GM12865 (cell line): Measurements from ENCODE around the gene MED6.

Source experiments
- DNase-seq: peaks from one replicate; pipeline ENCODE4 v3.0.0; 2010; ENCODE audit warnings: low read depth
- H3K4me3 ChIP-seq: 2 replicates; pipeline ENCODE4 v1.5.1; 2011; ENCODE audit warnings: mild to moderate bottlenecking, low read depth, low read length, control low read depth
- TF ChIP-seq, protein P1 (sequence below): IDR thresholded peaks from 2 replicates; pipeline ENCODE4 v1.5.1; 2011; ENCODE audit warnings: low read length, control low read depth, low read depth, inconsistent platforms; ENCODE audit not compliant: insufficient read depth; ENCODE audit errors: missing control alignments

Gene MED6

GRCh38 chr14:70601162-70601561 lies 707 bp upstream of the MED6 start:
- TF ChIP-seq, protein P1, sequence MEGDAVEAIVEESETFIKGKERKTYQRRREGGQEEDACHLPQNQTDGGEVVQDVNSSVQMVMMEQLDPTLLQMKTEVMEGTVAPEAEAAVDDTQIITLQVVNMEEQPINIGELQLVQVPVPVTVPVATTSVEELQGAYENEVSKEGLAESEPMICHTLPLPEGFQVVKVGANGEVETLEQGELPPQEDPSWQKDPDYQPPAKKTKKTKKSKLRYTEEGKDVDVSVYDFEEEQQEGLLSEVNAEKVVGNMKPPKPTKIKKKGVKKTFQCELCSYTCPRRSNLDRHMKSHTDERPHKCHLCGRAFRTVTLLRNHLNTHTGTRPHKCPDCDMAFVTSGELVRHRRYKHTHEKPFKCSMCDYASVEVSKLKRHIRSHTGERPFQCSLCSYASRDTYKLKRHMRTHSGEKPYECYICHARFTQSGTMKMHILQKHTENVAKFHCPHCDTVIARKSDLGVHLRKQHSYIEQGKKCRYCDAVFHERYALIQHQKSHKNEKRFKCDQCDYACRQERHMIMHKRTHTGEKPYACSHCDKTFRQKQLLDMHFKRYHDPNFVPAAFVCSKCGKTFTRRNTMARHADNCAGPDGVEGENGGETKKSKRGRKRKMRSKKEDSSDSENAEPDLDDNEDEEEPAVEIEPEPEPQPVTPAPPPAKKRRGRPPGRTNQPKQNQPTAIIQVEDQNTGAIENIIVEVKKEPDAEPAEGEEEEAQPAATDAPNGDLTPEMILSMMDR, result no peak
- DNase-seq, result no peak
- peak overlapping the region; percentile 68 for H3K4me3 ChIP-seq

DNA sequence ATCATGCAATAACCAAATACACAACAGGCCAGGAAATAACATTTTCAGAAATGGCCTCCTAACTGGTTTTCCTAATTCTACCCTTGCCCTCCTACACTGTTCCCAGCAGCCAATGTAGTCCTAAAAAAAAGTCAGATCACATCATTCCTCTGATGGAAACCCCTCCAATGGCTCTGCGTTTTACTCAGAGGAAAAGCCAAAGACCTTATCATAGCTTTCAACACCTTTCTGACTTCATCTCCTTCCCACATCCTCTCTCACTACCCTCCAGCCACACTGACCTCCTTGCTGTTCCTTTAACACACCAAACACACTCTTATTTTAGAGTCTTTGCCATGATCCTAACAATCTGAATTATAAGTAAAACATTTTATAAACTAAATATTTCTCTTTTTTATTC lies 1.1 kb downstream of the MED6 start:
- H3K4me3 ChIP-seq, result peak overlapping the region; percentile 100
- no peak for DNase-seq
- TF ChIP-seq, protein P1, result no peak

GRCh38 chr14:70597731-70598130 lies 2.7 kb downstream of the MED6 start:
- TF ChIP-seq, protein P1, result no peak
- H3K4me3 ChIP-seq, result no peak overlapping the region
- DNase-seq, result no peak

DNA sequence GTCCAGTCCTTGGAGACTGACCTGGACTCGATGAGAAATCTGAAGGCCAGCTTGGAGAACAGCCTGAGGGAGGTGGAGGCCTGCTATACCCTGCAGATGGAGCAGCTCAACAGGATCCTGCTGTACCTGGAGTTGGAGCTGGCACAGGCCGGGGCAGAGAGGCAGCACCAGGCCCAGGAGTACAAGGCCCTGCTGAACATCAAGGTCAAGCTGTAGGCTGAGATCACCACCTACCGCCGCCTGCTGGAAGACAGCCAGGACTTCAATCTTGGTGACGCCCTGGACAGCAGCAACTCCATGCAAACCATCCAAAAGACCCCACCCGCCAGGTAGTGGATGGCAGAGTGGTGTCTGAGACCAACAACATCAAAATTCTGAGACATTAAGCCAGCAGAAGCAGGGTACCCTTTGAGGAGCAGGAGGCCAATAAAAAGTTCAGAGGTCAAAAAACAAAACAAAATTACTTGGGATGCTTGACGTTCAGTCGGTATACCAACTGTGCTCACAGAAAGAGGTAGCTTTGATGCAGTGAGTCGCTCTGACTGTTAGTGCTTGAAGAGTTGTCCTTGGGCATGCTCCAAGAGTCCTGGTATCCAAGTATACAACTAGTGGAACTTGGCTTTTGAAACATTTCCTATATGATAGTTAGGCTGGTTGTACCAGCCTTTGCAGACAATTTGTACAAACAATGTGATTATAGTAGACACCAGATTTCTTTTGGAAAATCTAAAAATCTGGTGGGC lies 4.8 kb downstream of the MED6 start:
- TF ChIP-seq, protein P1, result no peak
- no peak for DNase-seq

GRCh38 chr14:70594461-70594860 lies 6.0 kb downstream of the MED6 start:
- no peak overlapping the region for H3K4me3 ChIP-seq
- no peak for DNase-seq
- TF ChIP-seq, protein P1, result no peak

More for the DNA sequence above, 4.8 kb downstream of the MED6 start:
- H3K4me3 ChIP-seq, result no peak overlapping the region

GRCh38 chr14:70585231-70585630 lies 15.2 kb downstream of the MED6 start:
- TF ChIP-seq, protein P1, result no peak
- DNase-seq, result no peak
- no peak overlapping the region for H3K4me3 ChIP-seq

DNA sequence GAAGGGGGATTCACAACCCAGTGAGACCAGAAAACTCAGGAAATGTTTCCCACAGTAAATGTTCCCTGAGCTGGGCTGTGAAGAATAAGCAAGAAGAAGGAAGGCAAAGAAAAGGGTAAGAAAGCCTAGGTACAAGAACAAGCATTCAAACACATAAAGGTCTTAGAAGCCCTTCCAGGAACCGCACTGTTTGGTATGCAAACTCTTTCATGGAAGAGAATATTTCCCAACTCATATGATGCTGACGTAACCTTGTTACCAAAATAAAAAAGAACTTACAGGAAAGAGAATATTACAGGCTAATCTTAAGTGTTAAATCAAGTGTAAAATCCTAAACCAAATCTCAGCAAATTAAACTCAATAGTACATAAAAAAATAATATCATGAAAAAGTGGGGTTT lies 23.6 kb downstream of the MED6 start:
- DNase-seq, result no peak
- TF ChIP-seq, protein P1, result no peak
- H3K4me3 ChIP-seq, result no peak overlapping the region
